ENCODE measurements around the gene RNASE8. TPM values are rescaled to one million over a fixed set of nuclear protein-coding genes. Genes with fewer than 3 reads are reported as not detected.
A peak's percentile ranks its signal among the peaks of the same experiment; 100 is the strongest.
"Not testable (repeated sequence)": the region's sequence is repeated elsewhere in the genome, so short reads cannot be mapped to it uniquely, and the experiment has no call there.

Gene RNASE8, protein sequence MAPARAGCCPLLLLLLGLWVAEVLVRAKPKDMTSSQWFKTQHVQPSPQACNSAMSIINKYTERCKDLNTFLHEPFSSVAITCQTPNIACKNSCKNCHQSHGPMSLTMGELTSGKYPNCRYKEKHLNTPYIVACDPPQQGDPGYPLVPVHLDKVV
- not detected for total RNA-seq
- long read RNA-seq, donor 1: 0 reads
- long read RNA-seq, donor 2: 0 reads

DNA sequence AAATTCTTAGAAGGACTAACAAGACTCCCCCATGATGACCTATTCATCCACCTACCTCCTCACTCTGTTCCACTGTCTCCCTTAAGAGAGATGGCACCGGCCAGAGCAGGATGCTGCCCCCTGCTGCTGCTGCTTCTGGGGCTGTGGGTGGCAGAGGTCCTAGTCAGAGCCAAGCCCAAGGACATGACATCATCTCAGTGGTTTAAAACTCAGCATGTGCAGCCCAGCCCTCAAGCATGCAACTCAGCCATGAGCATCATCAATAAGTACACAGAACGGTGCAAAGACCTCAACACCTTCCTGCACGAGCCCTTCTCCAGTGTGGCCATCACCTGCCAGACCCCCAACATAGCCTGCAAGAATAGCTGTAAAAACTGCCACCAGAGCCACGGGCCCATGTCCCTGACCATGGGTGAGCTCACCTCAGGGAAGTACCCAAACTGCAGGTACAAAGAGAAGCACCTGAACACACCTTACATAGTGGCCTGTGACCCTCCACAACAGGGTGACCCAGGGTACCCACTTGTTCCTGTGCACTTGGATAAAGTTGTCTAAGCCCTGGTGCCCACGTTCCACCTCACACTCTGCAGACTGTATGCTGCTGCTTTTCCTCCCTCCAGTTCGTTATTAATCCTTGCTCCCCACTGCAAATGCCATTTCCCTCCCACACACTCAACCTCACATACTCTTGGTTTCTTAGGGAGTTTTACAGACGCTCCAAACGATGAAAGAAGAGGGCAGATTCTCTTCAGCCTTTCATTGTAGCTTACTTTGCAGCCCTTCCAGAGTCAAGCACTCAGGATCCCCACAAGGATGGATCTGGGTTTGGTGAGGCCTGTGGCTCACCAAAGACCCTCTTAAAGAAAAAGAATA is at the start of gene RNASE8:
Gene RNASE8, plus strand, starts transcription at position 20 of the 873 bp plus-strand sequence. Its CDS starts 71 bp downstream, at position 91.
- intact Hi-C loops (cut with DNase I): no loop called here
- DNase-seq (ENCODE audit: low spot score): no peak

DNA sequence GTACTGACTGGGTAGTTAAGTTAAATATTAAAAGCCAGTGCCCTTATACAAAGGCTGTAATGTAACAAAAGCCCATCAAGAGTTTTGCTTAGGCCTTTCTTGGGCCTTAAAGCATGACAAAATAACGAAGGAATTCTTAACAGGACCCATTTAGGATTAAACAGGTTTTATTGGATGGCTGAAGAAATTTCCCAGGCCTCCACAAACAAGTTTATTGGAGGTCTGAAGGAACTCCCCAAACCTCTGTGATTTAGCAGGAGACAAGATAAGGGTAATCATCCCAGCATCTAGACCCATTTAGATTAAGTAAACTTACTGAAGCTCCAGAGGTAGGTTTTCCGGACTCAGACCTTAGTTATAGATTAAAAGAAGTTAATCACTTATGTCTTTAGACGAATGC is 47.9 kb upstream of the RNASE8 start:
- intact Hi-C loops (cut with DNase I); DNase-seq (ENCODE audit: low spot score): not testable (repeated sequence)

DNA sequence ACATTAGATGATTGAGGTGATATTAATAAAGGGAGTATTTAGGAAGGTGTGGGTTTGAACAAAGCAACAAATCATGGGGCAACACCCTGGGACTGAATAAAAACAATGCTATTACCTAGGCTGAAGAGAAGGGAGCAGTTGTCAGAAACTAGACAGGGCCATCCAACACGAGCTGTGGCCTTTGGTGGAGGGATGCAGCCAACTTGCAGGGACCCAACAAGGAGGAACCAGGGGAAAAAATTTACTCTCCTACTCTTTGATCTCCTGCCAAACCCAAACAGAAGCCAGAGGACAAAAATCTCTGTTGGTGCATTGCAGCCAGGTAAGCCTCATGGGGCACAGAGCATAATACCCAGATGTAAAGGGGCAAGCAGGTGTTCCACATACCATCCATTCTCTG is 46.5 kb upstream of the RNASE8 start:
- DNase-seq (ENCODE audit: low spot score): no peak
- intact Hi-C loops (cut with DNase I): no loop called here

DNA sequence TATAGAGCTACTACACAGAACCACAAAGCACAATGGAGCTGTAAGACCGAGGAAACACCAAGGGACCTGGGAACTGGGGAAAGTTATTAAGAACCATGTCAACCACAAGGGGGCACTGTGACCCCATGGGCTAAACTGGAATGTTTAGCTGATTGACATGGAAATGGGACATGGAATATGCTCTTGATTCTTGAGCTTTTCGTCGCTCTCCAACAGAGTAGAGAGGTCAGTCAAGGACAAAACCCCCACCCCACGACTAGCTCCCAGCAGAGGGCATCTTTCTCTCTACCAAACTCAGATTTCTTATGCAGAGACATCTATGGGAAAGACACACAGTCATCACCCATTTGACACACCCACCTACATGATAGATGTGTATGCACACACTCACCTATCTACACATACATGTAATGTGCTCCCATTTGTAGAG is 42.8 kb upstream of the RNASE8 start:
- peak; percentile 91 for DNase-seq (ENCODE audit: low spot score)
- intact Hi-C loops (cut with DNase I): no loop called here

DNA sequence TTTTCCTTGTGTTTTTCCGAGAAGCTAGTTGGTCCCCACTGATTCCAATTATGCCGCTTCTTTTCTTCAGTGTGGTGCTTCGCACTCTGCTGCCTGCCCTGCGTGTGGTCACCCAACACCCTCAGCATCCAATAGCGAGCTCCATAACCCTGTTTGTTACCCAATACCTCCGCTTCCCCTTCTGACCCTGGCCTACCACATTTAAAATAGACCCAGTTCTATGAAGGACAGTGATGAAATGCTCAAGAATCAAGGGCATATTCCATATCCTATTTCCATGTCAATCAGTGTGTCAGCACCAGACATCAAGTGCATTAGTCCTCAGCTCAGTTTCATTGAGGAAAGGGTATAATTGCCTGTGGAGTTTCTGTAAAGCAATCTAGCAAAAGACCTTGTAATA is 42.3 kb upstream of the RNASE8 start:
- intact Hi-C loops (cut with DNase I): no loop called here
- no peak for DNase-seq (ENCODE audit: low spot score)

DNA sequence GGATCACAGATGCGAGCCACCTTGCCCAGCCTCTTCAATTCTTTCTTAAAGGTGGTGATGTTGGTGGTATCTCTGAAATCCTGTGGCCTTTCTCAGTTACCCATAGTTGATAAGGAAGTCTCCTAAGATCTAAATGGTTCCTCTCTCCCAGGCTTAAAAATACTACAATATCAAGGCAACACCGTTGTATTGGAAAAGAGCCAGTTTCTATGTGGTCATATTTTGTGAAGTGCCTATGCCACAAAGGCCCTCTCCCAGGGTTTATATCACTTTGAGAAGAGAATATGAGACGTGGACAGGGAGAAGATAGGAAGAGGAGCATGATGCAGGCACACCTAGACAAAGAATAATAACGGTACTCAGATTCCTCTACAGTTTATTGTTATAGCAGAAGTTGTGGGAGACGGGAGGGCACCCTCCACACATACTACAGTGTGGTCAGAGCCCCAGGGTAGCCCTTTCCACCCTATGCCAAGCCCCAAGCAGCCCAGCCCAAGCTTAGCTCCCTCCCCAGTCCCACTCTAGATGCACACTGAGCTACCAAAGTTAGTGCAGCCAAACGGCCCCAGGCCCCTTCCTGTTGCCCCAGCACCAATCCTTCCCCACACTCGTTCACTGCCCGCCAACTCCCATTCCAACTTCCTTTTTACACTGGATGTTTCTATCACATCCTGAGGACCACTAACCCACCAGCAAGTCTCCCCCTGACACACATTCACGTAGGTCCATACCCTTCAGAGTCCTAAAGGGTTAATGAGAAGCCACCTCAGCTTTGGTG is 41.0 kb upstream of the RNASE8 start:
- no peak for DNase-seq (ENCODE audit: low spot score)
- intact Hi-C loops (cut with DNase I): loop anchor here (2.0 kb wide), 2 partner anchors 22 to 74 kb away; no protein-coding TSS in a partner anchor

DNA sequence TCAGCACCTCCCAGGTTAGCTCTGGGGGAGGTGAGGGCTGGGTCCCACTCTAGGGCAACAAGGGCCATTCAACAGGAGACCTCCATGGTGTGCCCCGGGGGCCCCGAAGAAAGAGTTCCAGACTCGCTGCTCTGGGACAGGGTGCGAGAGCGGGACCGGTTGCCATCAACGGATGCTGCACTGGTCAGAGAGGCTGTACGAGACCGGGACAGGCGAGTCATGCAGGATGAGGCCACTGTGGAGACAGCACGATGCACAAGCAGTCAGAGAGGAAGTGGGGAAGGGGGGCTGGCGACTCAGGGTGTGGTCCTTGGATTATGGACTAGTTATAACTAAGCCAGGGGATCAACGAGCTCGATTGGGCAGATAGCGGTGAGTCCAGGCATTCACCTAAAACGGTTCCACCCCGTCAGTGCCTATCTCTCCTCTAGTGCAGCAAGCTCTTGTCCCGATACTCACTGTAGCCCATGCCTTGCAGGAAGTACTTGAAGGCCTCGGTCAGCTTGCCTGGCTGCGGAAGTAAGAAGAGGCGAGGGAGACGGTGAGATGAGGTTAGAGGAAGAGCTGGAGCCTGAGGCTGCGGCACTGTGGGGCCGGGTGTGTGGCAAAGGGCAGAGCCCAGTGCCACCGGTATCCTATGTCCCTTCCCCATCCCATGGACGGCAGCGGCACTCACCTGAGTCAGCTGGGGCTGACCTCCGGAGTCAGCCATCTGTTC is 39.9 kb upstream of the RNASE8 start:
- intact Hi-C loops (cut with DNase I): loop anchor here (2.0 kb wide), 2 partner anchors 21 to 73 kb away; no protein-coding TSS in a partner anchor

DNA sequence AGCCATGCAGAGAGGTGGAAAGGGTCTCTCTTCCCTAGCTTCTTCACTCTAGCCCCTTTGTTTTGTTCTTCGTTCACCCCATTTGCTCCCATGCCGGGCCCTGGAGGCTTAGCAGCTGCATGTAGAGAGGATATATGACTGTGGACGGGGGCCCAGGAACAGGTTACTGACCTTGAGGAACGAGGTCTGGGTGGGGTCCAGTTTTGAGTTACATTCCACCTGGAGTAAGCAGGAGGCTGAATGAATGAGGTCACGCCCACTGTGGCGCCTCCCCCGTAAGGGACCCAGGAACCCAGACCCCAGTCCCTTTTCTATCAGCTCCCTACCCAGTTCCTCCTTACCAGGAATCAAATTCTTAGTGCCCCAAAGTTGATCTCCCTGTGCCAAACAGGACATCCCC is 39.3 kb upstream of the RNASE8 start:
- intact Hi-C loops (cut with DNase I): no loop called here
- DNase-seq (ENCODE audit: low spot score): no peak

More for the DNA sequence above, 39.9 kb upstream of the RNASE8 start:
- no peak for DNase-seq (ENCODE audit: low spot score)

DNA sequence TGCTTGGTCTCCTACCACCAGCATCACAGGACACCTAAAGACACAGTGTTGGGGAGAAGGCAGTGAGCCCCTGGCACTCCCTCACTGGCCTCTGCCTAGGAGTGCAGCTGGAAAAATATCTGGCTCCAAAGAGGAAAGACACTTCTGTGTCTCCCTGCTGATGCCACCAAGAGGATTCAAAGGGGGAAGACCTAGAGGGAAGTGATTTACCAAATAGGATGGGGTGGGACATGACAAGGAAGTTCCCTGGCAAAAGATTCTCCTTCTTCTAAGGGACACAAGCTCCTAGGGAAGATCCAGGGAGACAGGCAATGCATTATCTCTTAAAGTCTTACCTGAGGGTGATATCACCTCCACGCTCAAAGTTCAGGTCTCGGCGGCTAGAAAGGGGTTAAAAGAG is 38.8 kb upstream of the RNASE8 start:
- no peak for DNase-seq (ENCODE audit: low spot score)
- intact Hi-C loops (cut with DNase I): no loop called here

DNA sequence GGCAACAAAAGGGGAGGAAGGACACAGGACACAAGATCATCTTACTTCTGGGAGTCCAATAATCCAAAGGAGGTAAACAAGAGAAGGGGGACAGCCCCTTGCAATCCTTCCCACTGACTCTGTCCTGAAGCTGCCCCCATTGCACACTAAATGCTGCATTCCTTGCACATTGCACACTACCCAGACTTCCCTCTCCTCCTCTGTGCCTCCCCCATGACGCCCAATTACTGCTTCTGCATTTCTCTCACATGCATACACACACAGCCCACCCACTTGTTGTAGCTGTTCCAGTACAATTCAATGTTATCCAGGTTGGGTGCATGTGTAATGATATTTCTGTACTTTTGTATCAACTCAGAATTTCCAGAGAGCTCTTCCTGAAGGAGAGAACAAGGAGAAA is 38.3 kb upstream of the RNASE8 start:
- no peak for DNase-seq (ENCODE audit: low spot score)
- intact Hi-C loops (cut with DNase I): no loop called here

DNA sequence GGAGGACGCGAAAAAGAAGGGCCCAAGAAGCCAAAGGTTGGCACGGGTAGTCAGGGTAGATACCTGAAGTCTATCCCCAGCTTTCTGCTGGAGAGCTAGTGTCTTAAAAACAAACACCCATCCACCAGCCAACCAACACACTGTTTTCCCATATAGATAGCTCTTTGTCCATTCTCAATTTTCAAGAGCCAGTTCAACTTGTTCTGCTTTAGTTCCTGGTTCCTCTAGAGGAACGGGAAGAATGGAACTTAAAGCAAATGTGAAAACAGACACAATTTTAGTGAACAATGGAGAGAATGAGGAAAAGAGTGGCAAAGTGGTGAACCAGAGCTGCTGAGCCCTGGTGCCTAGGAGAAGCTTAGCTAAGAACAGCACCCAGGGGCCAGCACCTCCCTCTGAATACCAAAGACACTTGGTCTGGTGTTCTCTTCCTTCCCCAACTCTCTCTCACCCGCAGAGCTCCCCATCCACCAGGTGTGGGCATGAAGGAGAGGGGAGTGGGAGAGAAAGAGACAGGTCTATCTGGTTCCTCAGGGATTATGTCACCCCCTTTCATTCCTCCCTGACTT is 36.6 kb upstream of the RNASE8 start:
- DNase-seq (ENCODE audit: low spot score): no peak

DNA sequence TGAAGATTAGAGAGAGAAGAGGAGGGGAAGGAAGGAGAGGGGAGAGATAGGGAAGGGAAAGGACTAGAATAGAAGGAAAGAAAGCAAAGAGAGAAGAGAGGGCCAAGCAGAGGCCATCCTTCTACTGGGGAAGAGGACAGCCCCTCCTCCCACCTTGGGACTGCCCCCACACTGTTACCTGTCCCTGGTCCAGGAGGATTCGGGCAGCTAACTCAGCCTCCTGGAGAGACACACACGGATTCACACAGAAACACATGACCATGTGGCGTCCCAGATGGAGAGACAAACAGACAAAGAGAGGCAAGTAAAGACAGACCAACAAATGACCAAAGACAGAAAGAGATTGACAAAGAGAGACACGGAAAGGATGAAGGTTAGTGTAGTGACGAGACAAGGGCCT is 34.9 kb upstream of the RNASE8 start:
- intact Hi-C loops (cut with DNase I): loop anchor here in 1 of 2 donors (5.0 kb wide), 1 partner anchor 70 kb away; no protein-coding TSS in a partner anchor
- no peak for DNase-seq (ENCODE audit: low spot score)

More for the DNA sequence above, 36.6 kb upstream of the RNASE8 start:
- intact Hi-C loops (cut with DNase I): loop anchor here in 1 of 2 donors (5.0 kb wide), 1 partner anchor 71 kb away; no protein-coding TSS in a partner anchor

DNA sequence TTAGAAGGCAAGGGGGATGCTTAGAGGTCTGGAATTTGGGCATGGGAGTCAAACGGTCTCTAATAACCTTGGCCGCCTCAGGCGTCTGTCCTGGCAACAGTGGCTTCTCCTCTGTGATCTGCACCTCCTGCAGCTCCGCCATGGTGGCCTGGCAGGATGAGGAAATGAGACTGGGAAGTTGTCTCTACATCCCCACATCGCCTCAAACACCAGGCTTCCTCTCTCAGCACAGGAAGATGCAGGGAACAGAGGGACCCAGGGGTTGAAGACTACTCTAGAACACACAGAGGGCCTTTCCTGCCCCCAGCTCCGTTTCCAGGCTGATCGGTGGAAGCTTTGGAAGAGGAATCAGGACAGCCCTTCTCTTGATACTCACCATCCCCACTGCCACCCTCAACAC is 34.4 kb upstream of the RNASE8 start:
- intact Hi-C loops (cut with DNase I): loop anchor here in 1 of 2 donors (5.0 kb wide), 1 partner anchor 69 kb away; no protein-coding TSS in a partner anchor
- DNase-seq (ENCODE audit: low spot score): no peak

DNA sequence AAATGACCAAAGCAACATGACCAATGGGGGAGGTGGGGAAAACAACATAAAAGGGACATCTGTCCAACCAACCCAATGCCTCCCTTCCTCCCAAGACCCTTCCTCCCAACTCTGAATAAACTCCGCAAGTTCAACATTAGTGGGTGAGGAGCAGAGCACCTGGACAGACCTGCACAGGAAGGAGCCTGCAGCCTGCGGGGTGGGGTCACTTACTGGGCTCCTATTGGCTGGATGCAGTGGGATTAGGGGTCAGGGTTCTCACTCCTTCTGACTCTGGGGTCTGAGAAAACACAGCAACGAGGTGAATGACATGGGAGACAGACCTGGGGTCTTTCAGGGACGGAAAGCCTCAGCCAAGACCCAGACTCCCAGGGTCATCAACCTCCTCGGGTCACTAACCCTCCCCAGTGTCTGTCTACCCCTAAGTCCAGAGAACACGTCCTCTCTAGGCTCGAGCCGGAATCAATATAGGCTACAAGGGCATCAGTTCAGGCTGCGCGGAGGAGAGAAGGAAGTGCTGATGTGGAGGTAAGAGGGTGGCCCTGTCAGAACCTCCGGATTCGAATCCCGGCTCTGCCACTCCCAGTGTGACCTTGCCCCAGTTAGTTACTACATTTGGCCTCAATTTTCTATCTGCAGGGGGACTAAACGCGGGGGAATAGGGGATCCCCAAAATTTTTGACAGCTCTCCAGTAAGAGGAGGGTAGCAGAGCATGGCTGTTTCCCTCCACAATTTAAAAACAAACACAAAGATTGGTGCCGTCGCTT is 33.6 kb upstream of the RNASE8 start:
- no peak for DNase-seq (ENCODE audit: low spot score)
- intact Hi-C loops (cut with DNase I): loop anchor here in 1 of 2 donors (5.0 kb wide), 1 partner anchor 68 kb away; no protein-coding TSS in a partner anchor

DNA sequence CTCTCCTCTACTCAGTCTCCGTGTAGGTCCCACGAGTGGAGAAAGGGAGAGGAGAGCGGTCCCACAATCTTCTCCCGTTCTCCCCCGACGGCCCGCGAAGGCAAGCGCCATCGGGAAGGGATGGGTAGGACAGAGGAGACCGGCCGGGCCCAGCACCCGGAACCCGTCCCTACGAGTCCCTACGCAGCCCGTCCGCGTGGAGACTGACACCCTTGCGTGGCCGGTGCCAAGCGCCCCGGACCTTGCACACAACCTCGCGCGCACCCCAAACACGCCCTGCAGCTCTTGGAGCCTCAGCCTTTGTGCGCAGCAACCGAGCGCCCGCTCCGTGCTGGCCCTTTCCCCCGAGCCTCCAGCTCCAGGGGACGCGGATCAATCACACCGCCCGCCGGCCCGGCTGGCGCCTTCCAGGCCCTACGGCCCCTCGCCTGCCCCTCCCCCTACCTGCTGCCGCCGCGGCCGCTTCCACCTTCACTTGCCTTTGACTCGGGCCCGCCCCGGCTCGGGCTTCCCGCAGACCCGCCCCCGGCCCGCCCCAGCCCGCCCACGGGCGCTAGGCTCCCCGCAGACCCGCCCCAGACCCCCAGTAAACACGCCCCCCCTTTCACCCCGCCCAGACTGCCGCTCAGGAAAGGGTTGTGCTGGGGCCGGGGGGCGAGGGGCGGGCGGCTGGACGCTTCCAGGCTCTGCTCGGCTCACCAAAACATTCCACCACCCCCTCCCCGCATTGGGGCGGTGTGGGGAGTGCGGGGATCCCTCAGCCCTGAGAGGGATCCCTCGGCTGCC is 32.8 kb upstream of the RNASE8 start, which contains the start of gene NDRG2:
Gene NDRG2, minus strand, starts transcription at position 477 of the 786 bp plus-strand sequence. CDS start 1,746 bp downstream, outside the sequence.
- intact Hi-C loops (cut with DNase I): loop anchor here in 1 of 2 donors (5.0 kb wide), 1 partner anchor 68 kb away; no protein-coding TSS in a partner anchor
- peak; percentile 87 for DNase-seq (ENCODE audit: low spot score)

DNA sequence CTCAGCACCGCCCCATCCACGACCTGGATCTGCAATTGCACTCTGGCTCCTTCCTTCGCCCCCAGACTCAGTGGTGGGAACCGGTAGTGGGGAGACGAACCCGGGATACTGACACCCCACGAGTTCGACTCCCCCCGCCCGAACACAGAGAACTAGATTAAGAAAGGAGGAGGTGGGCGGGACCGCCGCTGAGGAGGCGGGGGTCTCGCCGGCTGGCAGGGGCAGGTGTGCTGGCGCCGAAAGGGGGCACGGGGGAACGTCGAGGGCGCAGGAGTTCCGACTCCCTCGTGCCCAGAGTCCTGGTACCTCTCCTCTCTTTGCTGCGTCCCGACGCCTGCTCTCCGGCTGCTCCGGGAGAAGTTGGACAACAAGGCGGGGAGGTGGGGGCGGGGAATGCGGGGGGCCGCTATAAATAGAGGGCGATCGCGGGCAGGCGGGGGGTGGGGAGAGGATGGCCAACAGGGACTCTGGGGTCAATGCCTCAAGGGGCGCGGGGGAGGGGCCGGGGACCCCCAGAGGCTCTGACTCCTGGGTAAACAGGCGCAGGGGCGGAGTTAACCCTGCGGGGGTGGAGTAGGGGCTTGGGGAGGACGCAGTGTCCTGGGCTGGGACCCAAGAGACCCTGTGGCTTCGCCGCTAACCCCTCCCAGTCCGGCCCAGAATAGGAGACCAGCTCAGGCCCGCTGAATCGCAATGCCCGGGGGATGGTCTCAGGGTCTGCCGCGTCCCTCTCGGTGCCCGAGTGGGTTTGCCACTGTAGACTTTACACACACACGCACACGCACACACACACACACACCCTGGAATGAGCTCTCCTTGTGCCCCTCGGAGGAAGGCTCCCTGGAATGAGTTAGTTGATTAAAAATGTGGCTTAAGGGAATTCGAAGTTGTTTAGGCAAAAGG is 32.0 kb upstream of the RNASE8 start:
- intact Hi-C loops (cut with DNase I): no loop called here

More for the DNA sequence above, 32.0 kb upstream of the RNASE8 start:
- peak; percentile 81 for DNase-seq (ENCODE audit: low spot score)

All from posterior vena cava (tissue), 2 donors.